ENCODE data around the gene AFF2. TPM values are rescaled to one million over a fixed set of nuclear protein-coding genes. Genes with fewer than 3 reads are reported as not detected.

AFF2 gene
- total RNA-seq, 3 donors from 2014 or later: 0.29 to 0.63 TPM; not detected in 1

- DNase-seq (peak in 1 of 3 donors; percentile 1), ATAC-seq (peak; percentile 48)
- Histone ChIP-seq H3K9me3 (no peaks in the 10 kb centered on the region), H3K4me1 (ENCODE audit: low read depth) (no peaks in the 10 kb centered on the region), H3K4me3 (no peak overlapping the region), H3K36me3 (ENCODE audit: low read depth) (no peaks in the 10 kb centered on the region)
- intact Hi-C loops (cut with DNase I, micrococcal nuclease): no loop called here
- TF ChIP-seq CTCF (IDR thresholded peaks at IDR 0.05): no peak
Measured at GRCh38 chrX:149010013-149010852, 509.8 kb downstream of the AFF2 start.

- no peak for TF ChIP-seq CTCF (IDR thresholded peaks at IDR 0.05)
- no peak for ATAC-seq
- Histone ChIP-seq H3K9me3 (no peaks in the 10 kb centered on the region), H3K4me3 (no peak overlapping the region), H3K4me1 (ENCODE audit: low read depth) (no peaks in the 10 kb centered on the region), H3K36me3 (ENCODE audit: low read depth) (no peaks in the 10 kb centered on the region)
- intact Hi-C loops (cut with DNase I, micrococcal nuclease): no loop called here
- DNase-seq: no peak
Measured at GRCh38 chrX:149010853-149011224, 510.4 kb downstream of the AFF2 start.

GRCh38 chrX:149013081-149013480 is 512.7 kb downstream of the AFF2 start:
- no peak for TF ChIP-seq CTCF (IDR thresholded peaks at IDR 0.05)
- no peaks in the 10 kb centered on the region for H3K36me3 ChIP-seq (ENCODE audit: low read depth)
- ATAC-seq (no peak), DNase-seq (no peak)
- intact Hi-C loops (cut with DNase I, micrococcal nuclease): no loop called here
- H3K4me3 ChIP-seq: no peak overlapping the region
- H3K4me1 ChIP-seq (ENCODE audit: low read depth): no peaks in the 10 kb centered on the region
- H3K9me3 ChIP-seq: no peaks in the 10 kb centered on the region

- no peaks in the 10 kb centered on the region for H3K9me3 ChIP-seq
- no peak for DNase-seq
- no peak for ATAC-seq
- no peak for TF ChIP-seq CTCF (IDR thresholded peaks at IDR 0.05)
- H3K36me3 ChIP-seq (ENCODE audit: low read depth): no peaks in the 10 kb centered on the region
- H3K4me3 ChIP-seq: no peak overlapping the region
- intact Hi-C loops (cut with DNase I, micrococcal nuclease): no loop called here
- H3K4me1 ChIP-seq (ENCODE audit: low read depth): no peaks in the 10 kb centered on the region
Measured at GRCh38 chrX:149021159-149021558, 520.7 kb downstream of the AFF2 start.

GRCh38 chrX:149022485-149022884 is 522.1 kb downstream of the AFF2 start:
- Histone ChIP-seq H3K9me3 (no peaks in the 10 kb centered on the region), H3K4me3 (no peak overlapping the region), H3K4me1 (ENCODE audit: low read depth) (no peaks in the 10 kb centered on the region), H3K36me3 (ENCODE audit: low read depth) (no peaks in the 10 kb centered on the region)
- intact Hi-C loops (cut with DNase I, micrococcal nuclease): no loop called here
- DNase-seq: no peak
- no peak for TF ChIP-seq CTCF (IDR thresholded peaks at IDR 0.05)
- ATAC-seq: no peak
